Astrocyte (in vitro differentiated cells and primary cell): ENCODE results near the gene GCKR. TPM values are rescaled to one million over a fixed set of nuclear protein-coding genes. Genes with fewer than 3 reads are reported as not detected.

Source experiments
- DNase-seq: peaks from one replicate; pipeline ENCODE4 v3.0.0-alpha.2; 2010; ENCODE audit warnings: low read depth
- FAIRE-seq: peaks from 2 replicates; lab custom pipeline; 2011; peaks lifted over from hg19 to GRCh38; lab: Jason Lieb, UNC
- H2AFZ ChIP-seq: 2 replicates; pipeline ENCODE4 v1.6.0; 2012; ENCODE audit warnings: low read depth, low read length, inconsistent platforms
- H3K27ac ChIP-seq: 2 replicates; pipeline ENCODE4 v1.5.1; 2011; ENCODE audit warnings: low read depth, low read length, inconsistent platforms
- H3K27me3 ChIP-seq: 2 replicates; pipeline ENCODE4 v1.6.0; 2011; ENCODE audit warnings: low read length, inconsistent platforms; ENCODE audit not compliant: insufficient read depth
- H3K36me3 ChIP-seq: 2 replicates; pipeline ENCODE4 v1.5.1; 2011; ENCODE audit warnings: low read length, inconsistent platforms; ENCODE audit not compliant: insufficient read depth
- H3K4me1 ChIP-seq: 2 replicates; pipeline ENCODE4 v1.5.1; 2011; ENCODE audit warnings: low read length, inconsistent platforms; ENCODE audit not compliant: insufficient read depth
- H3K4me2 ChIP-seq: 2 replicates; pipeline ENCODE4 v1.6.0; 2012; ENCODE audit warnings: low read length, inconsistent platforms
- H3K4me3 ChIP-seq: 2 replicates; pipeline ENCODE4 v1.5.1; 2011; ENCODE audit warnings: low read depth, mild to moderate bottlenecking, low read length, inconsistent platforms; ENCODE audit not compliant: insufficient read depth
- H3K79me2 ChIP-seq: 2 replicates; pipeline ENCODE4 v1.6.0; 2012; ENCODE audit warnings: mild to moderate bottlenecking, low read length, inconsistent platforms; ENCODE audit not compliant: insufficient read depth
- H3K9ac ChIP-seq: 2 replicates; pipeline ENCODE4 v1.6.0; 2012; ENCODE audit warnings: mild to moderate bottlenecking, low read length, inconsistent platforms
- H3K9me3 ChIP-seq: 2 replicates; pipeline ENCODE4 v1.5.1; 2012; ENCODE audit warnings: low read depth, mild to moderate bottlenecking, low read length, inconsistent platforms; ENCODE audit not compliant: insufficient read depth
- H4K20me1 ChIP-seq: 2 replicates; pipeline ENCODE4 v1.6.0; 2012; ENCODE audit warnings: low read length, inconsistent platforms; ENCODE audit not compliant: insufficient read depth
- H3K27ac Mint-ChIP-seq: one replicate; pipeline ENCODE4 v1.8.0; 2021; ENCODE audit warnings: mild to moderate bottlenecking, mixed read lengths; ENCODE audit not compliant: unreplicated experiment
- H3K27me3 Mint-ChIP-seq: one replicate; pipeline ENCODE4 v1.8.0; 2021; ENCODE audit warnings: low read depth, mixed read lengths; ENCODE audit not compliant: unreplicated experiment
- H3K36me3 Mint-ChIP-seq: one replicate; pipeline ENCODE4 v1.8.0; 2021; ENCODE audit warnings: low read depth, mixed read lengths; ENCODE audit not compliant: unreplicated experiment
- H3K4me1 Mint-ChIP-seq: one replicate; pipeline ENCODE4 v1.8.0; 2021; ENCODE audit warnings: low read depth, mixed read lengths; ENCODE audit not compliant: unreplicated experiment
- H3K4me3 Mint-ChIP-seq: one replicate; pipeline ENCODE4 v1.8.0; 2021; ENCODE audit warnings: mild to moderate bottlenecking, moderate library complexity, mixed read lengths; ENCODE audit not compliant: unreplicated experiment
- H3K9me3 Mint-ChIP-seq: one replicate; pipeline ENCODE4 v1.8.0; 2021; ENCODE audit warnings: mild to moderate bottlenecking, mixed read lengths; ENCODE audit not compliant: unreplicated experiment
- EZH2 ChIP-seq: IDR thresholded peaks from 2 replicates; pipeline ENCODE4 v1.6.1; 2012; ENCODE audit warnings: mild to moderate bottlenecking, low read length, inconsistent platforms; ENCODE audit not compliant: insufficient read depth
- total RNA-seq: library from RNA; stranded (reverse); gene quantifications from 2 replicates; pipeline ENCODE4 v1.2.1, GENCODE V29; 2021
- TF ChIP-seq, protein P1 (sequence below): IDR thresholded peaks from 2 replicates; pipeline ENCODE4 v1.5.1; 2011; ENCODE audit warnings: low read depth, mild to moderate bottlenecking, inconsistent platforms, low read length, moderate library complexity; ENCODE audit not compliant: insufficient read depth

GCKR gene
- total RNA-seq, 1 donor from 2014 or later: not detected

DNA sequence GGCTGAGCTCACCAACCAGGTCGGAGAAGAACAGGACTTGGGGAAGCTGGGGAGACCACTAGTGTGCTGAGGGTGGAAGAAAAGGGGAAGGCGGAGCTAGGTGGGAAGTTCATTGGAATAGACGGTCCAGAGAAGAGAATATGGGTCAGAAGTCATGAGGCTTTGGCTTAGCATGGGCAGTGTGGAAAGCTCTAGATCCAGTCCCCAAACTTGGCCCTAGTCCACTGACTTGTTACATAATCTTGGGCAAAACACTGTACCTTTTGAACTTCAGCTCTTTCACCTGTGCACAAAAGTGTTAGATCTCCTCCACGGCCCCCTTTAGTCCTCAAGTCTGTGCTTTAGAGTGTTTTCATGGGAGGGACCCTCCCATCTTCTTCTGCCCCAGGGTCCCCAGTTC lies 10.7 kb downstream of the GCKR start:
- Histone ChIP-seq H3K79me2 (no peaks in the 10 kb centered on the region), H3K36me3 (no peaks in the 10 kb centered on the region), H3K4me1 (no peaks in the 10 kb centered on the region), H2AFZ (no peak overlapping the region), H3K4me3 (no peak overlapping the region), H3K27me3 (no peaks in the 10 kb centered on the region), H3K27ac (no peak overlapping the region), H3K9me3 (no peaks in the 10 kb centered on the region), H3K9ac (no peak overlapping the region), H4K20me1 (no peaks in the 10 kb centered on the region), H3K4me2 (no peak overlapping the region)
- TF ChIP-seq, protein P1, sequence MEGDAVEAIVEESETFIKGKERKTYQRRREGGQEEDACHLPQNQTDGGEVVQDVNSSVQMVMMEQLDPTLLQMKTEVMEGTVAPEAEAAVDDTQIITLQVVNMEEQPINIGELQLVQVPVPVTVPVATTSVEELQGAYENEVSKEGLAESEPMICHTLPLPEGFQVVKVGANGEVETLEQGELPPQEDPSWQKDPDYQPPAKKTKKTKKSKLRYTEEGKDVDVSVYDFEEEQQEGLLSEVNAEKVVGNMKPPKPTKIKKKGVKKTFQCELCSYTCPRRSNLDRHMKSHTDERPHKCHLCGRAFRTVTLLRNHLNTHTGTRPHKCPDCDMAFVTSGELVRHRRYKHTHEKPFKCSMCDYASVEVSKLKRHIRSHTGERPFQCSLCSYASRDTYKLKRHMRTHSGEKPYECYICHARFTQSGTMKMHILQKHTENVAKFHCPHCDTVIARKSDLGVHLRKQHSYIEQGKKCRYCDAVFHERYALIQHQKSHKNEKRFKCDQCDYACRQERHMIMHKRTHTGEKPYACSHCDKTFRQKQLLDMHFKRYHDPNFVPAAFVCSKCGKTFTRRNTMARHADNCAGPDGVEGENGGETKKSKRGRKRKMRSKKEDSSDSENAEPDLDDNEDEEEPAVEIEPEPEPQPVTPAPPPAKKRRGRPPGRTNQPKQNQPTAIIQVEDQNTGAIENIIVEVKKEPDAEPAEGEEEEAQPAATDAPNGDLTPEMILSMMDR: no peak
- TF ChIP-seq EZH2: no peak
- H3K9me3 Mint-ChIP-seq: no peaks in the 10 kb centered on the region
- peaks cover 2% of the 10 kb centered on the region for H3K36me3 Mint-ChIP-seq
- no peak overlapping the region for H3K4me3 Mint-ChIP-seq
- no peak overlapping the region for H3K27ac Mint-ChIP-seq
- peaks cover 22% of the 10 kb centered on the region for H3K27me3 Mint-ChIP-seq
- DNase-seq (no peak), FAIRE-seq (no peak)
- no peaks in the 10 kb centered on the region for H3K4me1 Mint-ChIP-seq

DNA sequence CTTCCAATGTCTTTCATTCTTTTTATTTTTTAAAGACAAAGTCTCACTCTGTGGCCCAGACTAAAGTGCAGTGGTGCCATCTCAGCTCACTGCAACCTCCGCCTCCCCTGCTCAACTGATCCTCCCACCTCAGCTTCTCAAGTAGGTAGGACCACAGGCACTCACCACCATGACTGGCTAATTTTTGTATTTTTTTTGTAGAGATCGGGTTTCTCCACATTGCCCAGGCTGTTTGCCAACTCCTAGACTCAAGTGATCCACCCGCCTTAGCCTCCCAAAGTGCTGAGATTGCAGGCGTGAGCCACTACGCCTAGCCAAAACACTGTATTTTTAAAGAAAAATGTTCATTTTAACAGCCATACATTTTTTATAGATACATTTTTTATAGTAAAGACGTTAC lies 12.7 kb downstream of the GCKR start:
- H4K20me1 ChIP-seq: no peaks in the 10 kb centered on the region
- Mint-ChIP-seq H3K27me3 (peaks cover 24% of the 10 kb centered on the region), H3K27ac (no peak overlapping the region), H3K9me3 (no peaks in the 10 kb centered on the region), H3K36me3 (peaks cover 2% of the 10 kb centered on the region), H3K4me1 (no peaks in the 10 kb centered on the region), H3K4me3 (no peak overlapping the region)
- no peak overlapping the region for H3K4me2 ChIP-seq
- no peak overlapping the region for H3K9ac ChIP-seq
- H3K4me1 ChIP-seq: no peaks in the 10 kb centered on the region
- H3K27ac ChIP-seq: no peak overlapping the region
- no peaks in the 10 kb centered on the region for H3K79me2 ChIP-seq
- TF ChIP-seq EZH2: no peak
- TF ChIP-seq, protein P1: no peak
- no peak overlapping the region for H2AFZ ChIP-seq
- H3K9me3 ChIP-seq: no peaks in the 10 kb centered on the region
- no peak overlapping the region for H3K4me3 ChIP-seq
- no peaks in the 10 kb centered on the region for H3K36me3 ChIP-seq
- DNase-seq (peak; percentile 54), FAIRE-seq (no peak)
- H3K27me3 ChIP-seq: no peaks in the 10 kb centered on the region

DNA sequence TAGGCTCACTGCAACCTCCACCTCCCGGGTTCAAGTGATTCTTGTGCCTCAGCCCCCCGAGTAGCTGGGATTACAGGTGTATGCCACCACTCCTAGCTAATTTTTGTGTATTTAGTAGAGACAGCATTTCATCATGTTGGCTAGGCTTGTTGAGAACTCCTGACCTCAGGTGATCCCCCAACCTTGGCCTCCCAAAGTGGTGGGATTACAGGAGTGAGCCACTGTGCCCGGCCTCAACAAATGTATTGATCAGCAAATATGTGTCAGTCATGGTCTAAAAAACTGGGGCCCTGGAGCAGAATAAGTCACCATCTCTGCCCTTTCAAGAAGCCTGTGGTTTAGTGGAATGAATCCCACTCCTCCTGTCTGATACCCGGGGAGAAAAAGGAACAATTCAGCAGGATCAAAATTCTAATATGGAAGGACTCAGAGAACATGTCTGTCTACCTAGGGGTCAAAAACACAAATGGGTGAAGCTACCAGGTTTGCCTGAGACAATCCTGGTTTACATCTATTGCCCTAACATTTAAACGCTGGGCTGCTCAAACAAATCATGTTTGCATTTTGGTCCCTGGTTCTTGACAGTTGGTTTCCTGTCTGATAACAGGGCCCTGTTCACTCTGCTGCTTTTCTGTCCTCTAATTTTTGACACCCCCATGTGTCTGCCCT lies 21.6 kb downstream of the GCKR start:
- Histone ChIP-seq H3K4me3 (no peak overlapping the region), H3K9me3 (no peaks in the 10 kb centered on the region), H3K79me2 (no peaks in the 10 kb centered on the region), H2AFZ (no peak overlapping the region), H3K36me3 (no peaks in the 10 kb centered on the region), H3K4me1 (no peaks in the 10 kb centered on the region), H4K20me1 (no peaks in the 10 kb centered on the region), H3K27ac (no peak overlapping the region), H3K9ac (no peak overlapping the region), H3K4me2 (no peak overlapping the region), H3K27me3 (peaks cover 2% of the 10 kb centered on the region)
- TF ChIP-seq EZH2: no peak
- TF ChIP-seq, protein P1: no peak
- Mint-ChIP-seq H3K36me3 (no peaks in the 10 kb centered on the region), H3K4me1 (no peaks in the 10 kb centered on the region), H3K27me3 (peaks cover 16% of the 10 kb centered on the region), H3K9me3 (no peaks in the 10 kb centered on the region), H3K27ac (no peak overlapping the region), H3K4me3 (no peak overlapping the region)
- DNase-seq (no peak), FAIRE-seq (no peak)
